NB4 (cell line): ENCODE data around the gene TPM2.

Source experiments
- CTCF ChIP-seq: IDR thresholded peaks from one replicate; pipeline ENCODE4 v1.5.1; 2012; ENCODE audit warnings: low read depth, low read length
- MAX ChIP-seq: IDR thresholded peaks from 2 replicates; pipeline ENCODE4 v1.6.1; 2011; ENCODE audit warnings: low read depth, low read length
- MYC ChIP-seq: IDR thresholded peaks from 2 replicates; pipeline ENCODE4 v1.6.1; 2011; ENCODE audit warnings: low read depth, low read length
- POLR2A ChIP-seq: IDR thresholded peaks from 2 replicates; pipeline ENCODE4 v1.6.1; 2011; ENCODE audit warnings: mild to moderate bottlenecking; ENCODE audit not compliant: insufficient read length; ENCODE audit errors: extremely low read depth

GRCh38 chr9:35665471-35665818 is 24.3 kb downstream of the TPM2 start:
- TF ChIP-seq CTCF (no peak), POLR2A (no peak), MAX (no peak), MYC (no peak)
